C4-2B (cell line): Measurements from ENCODE around the gene AGBL1.

Experiments used
- ZFX ChIP-seq: fragments of 450-650 bp; IDR thresholded peaks from 2 replicates; pipeline ENCODE4 v1.6.1; 2017
- TF ChIP-seq, protein P1 (sequence below): fragments of 450-650 bp; conservative IDR thresholded peaks from 2 replicates; pipeline ENCODE4 v1.5.1; 2017; ENCODE audit warnings: mild to moderate bottlenecking

DNA sequence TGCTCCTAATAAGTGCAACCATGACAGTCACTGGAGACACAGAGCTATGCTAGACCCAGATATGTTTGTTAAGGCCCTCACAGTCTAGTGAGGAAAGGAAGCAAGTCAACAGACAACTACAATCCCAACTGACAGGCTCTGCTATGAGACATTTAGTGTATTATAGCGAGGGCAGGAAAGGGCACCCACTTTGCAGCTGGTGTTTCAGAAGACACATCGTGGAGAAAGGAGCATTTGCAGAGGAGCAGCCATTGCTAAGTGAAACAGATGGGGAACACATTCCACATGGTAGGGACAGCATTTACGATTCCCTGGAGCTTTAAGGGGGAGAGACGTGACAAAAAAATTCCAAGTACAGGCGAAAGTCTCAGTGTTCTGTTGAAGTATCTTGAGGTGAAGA, 685.6 kb downstream of the AGBL1 start:
- TF ChIP-seq, protein P1, sequence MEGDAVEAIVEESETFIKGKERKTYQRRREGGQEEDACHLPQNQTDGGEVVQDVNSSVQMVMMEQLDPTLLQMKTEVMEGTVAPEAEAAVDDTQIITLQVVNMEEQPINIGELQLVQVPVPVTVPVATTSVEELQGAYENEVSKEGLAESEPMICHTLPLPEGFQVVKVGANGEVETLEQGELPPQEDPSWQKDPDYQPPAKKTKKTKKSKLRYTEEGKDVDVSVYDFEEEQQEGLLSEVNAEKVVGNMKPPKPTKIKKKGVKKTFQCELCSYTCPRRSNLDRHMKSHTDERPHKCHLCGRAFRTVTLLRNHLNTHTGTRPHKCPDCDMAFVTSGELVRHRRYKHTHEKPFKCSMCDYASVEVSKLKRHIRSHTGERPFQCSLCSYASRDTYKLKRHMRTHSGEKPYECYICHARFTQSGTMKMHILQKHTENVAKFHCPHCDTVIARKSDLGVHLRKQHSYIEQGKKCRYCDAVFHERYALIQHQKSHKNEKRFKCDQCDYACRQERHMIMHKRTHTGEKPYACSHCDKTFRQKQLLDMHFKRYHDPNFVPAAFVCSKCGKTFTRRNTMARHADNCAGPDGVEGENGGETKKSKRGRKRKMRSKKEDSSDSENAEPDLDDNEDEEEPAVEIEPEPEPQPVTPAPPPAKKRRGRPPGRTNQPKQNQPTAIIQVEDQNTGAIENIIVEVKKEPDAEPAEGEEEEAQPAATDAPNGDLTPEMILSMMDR = no peak
- TF ChIP-seq ZFX = no peak
